Liver (tissue), 9 donors: Measurements from ENCODE around the gene GLB1L3. TPM values are rescaled to one million over a fixed set of nuclear protein-coding genes. Genes with fewer than 3 reads are reported as not detected.

Experiments used
- DNase-seq: peaks from one replicate; pipeline ENCODE4 v3.0.0-alpha.2; 2017; ENCODE audit warnings: low spot score
- H3K27ac ChIP-seq, 2 donors: one replicate each; pipeline ENCODE4 v1.7.0; 2013; ENCODE audit warnings: inconsistent platforms in 2 of 2, low read length in 2 of 2, control low read depth in 1 of 2, low read depth in 1 of 2, mild to moderate bottlenecking in 1 of 2
- H3K27me3 ChIP-seq, 4 donors: one replicate each; pipeline versions ENCODE4 v1.6.1 to v1.7.0; 2013; ENCODE audit warnings: low read length in 3 of 4, inconsistent platforms in 1 of 4, mild to moderate bottlenecking in 1 of 4, moderate library complexity in 1 of 4; ENCODE audit not compliant: control insufficient read depth in 4 of 4, insufficient read depth in 4 of 4
- H3K36me3 ChIP-seq, 4 donors: one replicate each; pipeline versions ENCODE4 v1.6.1 to v1.7.0; 2013; ENCODE audit warnings: low read length in 3 of 4, mild to moderate bottlenecking in 3 of 4, low read depth in 1 of 4, moderate library complexity in 1 of 4; ENCODE audit not compliant: control insufficient read depth in 4 of 4, insufficient read depth in 3 of 4
- H3K4me1 ChIP-seq, 4 donors: one replicate each; pipeline versions ENCODE4 v1.6.1 to v1.7.0; 2013; ENCODE audit warnings: low read length in 3 of 4, mild to moderate bottlenecking in 3 of 4, moderate library complexity in 1 of 4; ENCODE audit not compliant: control insufficient read depth in 4 of 4, insufficient read depth in 4 of 4
- H3K4me3 ChIP-seq, 3 donors: one replicate each; pipeline versions ENCODE4 v1.6.1 to v1.7.0; 2013; ENCODE audit warnings: low read length in 3 of 3, control low read depth in 1 of 3, low read depth in 1 of 3, mild to moderate bottlenecking in 1 of 3
- H3K9ac ChIP-seq, 2 donors: one replicate each; pipeline ENCODE4 v1.7.0; 2013; ENCODE audit warnings: low read length in 2 of 2, mild to moderate bottlenecking in 2 of 2, moderate library complexity in 2 of 2, control low read depth in 1 of 2, low read depth in 1 of 2
- H3K9me3 ChIP-seq, 4 donors: one replicate each; pipeline versions ENCODE4 v1.6.1 to v1.7.0; 2013; ENCODE audit warnings: low read length in 3 of 4; ENCODE audit not compliant: control insufficient read depth in 4 of 4
- EGR1 ChIP-seq, 2 donors: IDR thresholded peaks; 2 replicates each; pipeline ENCODE4 v1.6.1; 2016 to 2018; ENCODE audit warnings: antibody characterized with exemption in 2 of 2, low read depth in 2 of 2
- FOXA1 ChIP-seq: IDR thresholded peaks from 2 replicates; pipeline ENCODE4 v1.6.1; 2016; ENCODE audit warnings: antibody characterized with exemption
- GABPA ChIP-seq, 2 donors: IDR thresholded peaks in 1 of 2; conservative IDR thresholded peaks in 1 of 2; 2 replicates each; pipeline ENCODE4 v1.6.1; 2016; ENCODE audit warnings: antibody characterized with exemption in 2 of 2, mild to moderate bottlenecking in 1 of 2, moderate library complexity in 1 of 2
- HNF4A ChIP-seq, 2 donors: conservative IDR thresholded peaks; 2 replicates each; pipeline ENCODE4 v1.6.1; 2016; ENCODE audit warnings: antibody characterized with exemption in 2 of 2, mild to moderate bottlenecking in 2 of 2
- HNF4G ChIP-seq: IDR thresholded peaks from 2 replicates; pipeline ENCODE4 v1.6.1; 2016; ENCODE audit warnings: antibody characterized with exemption
- JUND ChIP-seq, 2 donors: IDR thresholded peaks; 2 replicates each; pipeline ENCODE4 v1.6.1; 2016; ENCODE audit warnings: antibody characterized with exemption in 2 of 2
- NR2F2 ChIP-seq: IDR thresholded peaks from 2 replicates; pipeline ENCODE4 v1.6.1; 2016; ENCODE audit warnings: antibody characterized with exemption
- RXRA ChIP-seq, 2 donors: IDR thresholded peaks; 2 replicates each; pipeline ENCODE4 v1.6.1; 2017 to 2018; ENCODE audit warnings: antibody characterized with exemption in 2 of 2, mild to moderate bottlenecking in 1 of 2
- TAF1 ChIP-seq: conservative IDR thresholded peaks from 2 replicates; pipeline ENCODE4 v1.6.1; 2016; ENCODE audit warnings: antibody characterized with exemption, mild to moderate bottlenecking
- WGBS: extraction: QIAGEN DNeasy Blood & Tissue Kit; methylation state at CpG from one replicate; pipeline ENCODE4 v1.1.7; 2013; 5-methylcytosine and 5-hydroxymethylcytosine counted together
- polyA plus RNA-seq, 2 donors: library from polyadenylated mRNA; stranded (reverse) in 1 of 2; unstranded in 1 of 2; fragments of 200-250 nt in 1 of 2; fragments of >200 nt in 1 of 2; fragmentation: Nextera tagmentation in 1 of 2; extraction: Ambion mirVana in 1 of 2; gene quantifications; one replicate each; pipeline versions ENCODE4 v1.2.1 to v1.2.3, GENCODE V29; 2013 to 2015
- total RNA-seq, 2 donors: library from RNA; depleted of rRNA; stranded (reverse); fragments of >200 nt; gene quantifications; one replicate each; pipeline ENCODE4 v1.2.3, GENCODE V29; 2014
- TF ChIP-seq, protein P1 (sequence below): fragments of 150-350 bp; IDR thresholded peaks from 2 replicates; pipeline ENCODE4 v1.5.1; 2017; ENCODE audit warnings: improper control_type of control experiment, low read depth, low read length; ENCODE audit not compliant: missing input control
- TF ChIP-seq, protein P2 (sequence below): IDR thresholded peaks from 2 replicates; pipeline ENCODE4 v1.6.1; 2016; ENCODE audit warnings: antibody characterized with exemption, mild to moderate bottlenecking
- donor health status: healthy.
- donor health status: healthy.
- donor health status: healthy.
- donor health status: healthy.
- donor health status: healthy.

The GLB1L3 gene
- total and polyA plus RNA-seq, 4 donors: 0.08 TPM; not detected in 3

GRCh38 chr11:134226806-134227325 is 49.3 kb upstream of the GLB1L3 start (continued):
- TF ChIP-seq, protein P1, sequence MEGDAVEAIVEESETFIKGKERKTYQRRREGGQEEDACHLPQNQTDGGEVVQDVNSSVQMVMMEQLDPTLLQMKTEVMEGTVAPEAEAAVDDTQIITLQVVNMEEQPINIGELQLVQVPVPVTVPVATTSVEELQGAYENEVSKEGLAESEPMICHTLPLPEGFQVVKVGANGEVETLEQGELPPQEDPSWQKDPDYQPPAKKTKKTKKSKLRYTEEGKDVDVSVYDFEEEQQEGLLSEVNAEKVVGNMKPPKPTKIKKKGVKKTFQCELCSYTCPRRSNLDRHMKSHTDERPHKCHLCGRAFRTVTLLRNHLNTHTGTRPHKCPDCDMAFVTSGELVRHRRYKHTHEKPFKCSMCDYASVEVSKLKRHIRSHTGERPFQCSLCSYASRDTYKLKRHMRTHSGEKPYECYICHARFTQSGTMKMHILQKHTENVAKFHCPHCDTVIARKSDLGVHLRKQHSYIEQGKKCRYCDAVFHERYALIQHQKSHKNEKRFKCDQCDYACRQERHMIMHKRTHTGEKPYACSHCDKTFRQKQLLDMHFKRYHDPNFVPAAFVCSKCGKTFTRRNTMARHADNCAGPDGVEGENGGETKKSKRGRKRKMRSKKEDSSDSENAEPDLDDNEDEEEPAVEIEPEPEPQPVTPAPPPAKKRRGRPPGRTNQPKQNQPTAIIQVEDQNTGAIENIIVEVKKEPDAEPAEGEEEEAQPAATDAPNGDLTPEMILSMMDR: no peak
- no peak for TF ChIP-seq FOXA1
- no peak for TF ChIP-seq EGR1 (IDR thresholded peaks at IDR 0.05; ENCODE audit: low read depth in 2 of 2)
- no peak for TF ChIP-seq GABPA (IDR thresholded peaks at IDR 0.05 in 1 of 2, conservative IDR thresholded peaks at IDR 0.05 in 1 of 2)

DNA sequence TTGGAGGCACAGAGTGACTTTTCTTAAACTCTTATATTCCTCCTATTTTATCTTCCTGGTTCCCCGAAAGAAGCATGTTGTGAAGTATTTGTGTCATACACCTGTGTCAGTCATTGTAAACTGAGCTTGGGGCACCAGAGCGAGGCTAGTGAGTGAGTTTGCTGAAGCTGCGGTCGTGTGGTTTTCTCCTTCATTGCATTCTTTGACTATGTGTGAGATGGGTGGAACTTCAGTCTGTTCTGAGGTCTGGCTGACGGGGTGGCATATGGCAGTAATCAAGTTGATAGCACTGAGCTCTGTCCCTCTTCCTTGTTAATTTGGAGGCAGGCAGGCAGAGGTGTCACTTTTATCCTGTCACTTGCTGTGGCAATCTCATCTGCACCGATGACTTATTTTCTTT is 47.6 kb upstream of the GLB1L3 start:
- Histone ChIP-seq H3K27ac (no peak overlapping the region), H3K4me3 (no peak overlapping the region), H3K36me3 (no peaks in the 10 kb centered on the region), H3K4me1 (peaks cover 15 to 48% (median 31%) of the 10 kb centered on the region in 4 donors), H3K27me3 (no peaks in the 10 kb centered on the region), H3K9me3 (no peaks in the 10 kb centered on the region), H3K9ac (no peak overlapping the region)
- 94% methylated on average over 6 of the region's 6 CpGs for WGBS
- no peak for TF ChIP-seq JUND (IDR thresholded peaks at IDR 0.05)
- no peak for DNase-seq

- H3K4me1 ChIP-seq: peaks cover 15 to 48% (median 31%) of the 10 kb centered on the region in 4 donors
- 89% methylated on average over 6 of the region's 6 CpGs for WGBS
- H3K9ac ChIP-seq: no peak overlapping the region
- H3K9me3 ChIP-seq: no peaks in the 10 kb centered on the region
- no peak for TF ChIP-seq JUND (IDR thresholded peaks at IDR 0.05)
- no peak for TF ChIP-seq HNF4A (conservative IDR thresholded peaks at IDR 0.05)
- no peak for TF ChIP-seq NR2F2
- TF ChIP-seq HNF4G: no peak
- TF ChIP-seq TAF1: no peak
- no peak overlapping the region for H3K27ac ChIP-seq
- no peaks in the 10 kb centered on the region for H3K36me3 ChIP-seq
- no peak for DNase-seq
- H3K27me3 ChIP-seq: no peaks in the 10 kb centered on the region
- no peak overlapping the region for H3K4me3 ChIP-seq
Observed at GRCh38 chr11:134229126-134229790, 46.9 kb upstream of the GLB1L3 start.

GRCh38 chr11:134230339-134230738 is 45.8 kb upstream of the GLB1L3 start:
- no peaks in the 10 kb centered on the region for H3K27me3 ChIP-seq
- H3K9ac ChIP-seq: no peak overlapping the region
- H3K4me3 ChIP-seq: no peak overlapping the region
- peaks cover 19 to 53% (median 35%) of the 10 kb centered on the region in 4 donors for H3K4me1 ChIP-seq
- H3K9me3 ChIP-seq: no peaks in the 10 kb centered on the region
- H3K36me3 ChIP-seq: no peaks in the 10 kb centered on the region
- 73% methylated on average over 4 of the region's 4 CpGs for WGBS
- no peak for DNase-seq
- H3K27ac ChIP-seq: no peak overlapping the region
- TF ChIP-seq, protein P1: no peak
- TF ChIP-seq GABPA (IDR thresholded peaks at IDR 0.05 in 1 of 2, conservative IDR thresholded peaks at IDR 0.05 in 1 of 2): no peak
- no peak for TF ChIP-seq TAF1
- no peak for TF ChIP-seq HNF4G
- TF ChIP-seq, protein P2, sequence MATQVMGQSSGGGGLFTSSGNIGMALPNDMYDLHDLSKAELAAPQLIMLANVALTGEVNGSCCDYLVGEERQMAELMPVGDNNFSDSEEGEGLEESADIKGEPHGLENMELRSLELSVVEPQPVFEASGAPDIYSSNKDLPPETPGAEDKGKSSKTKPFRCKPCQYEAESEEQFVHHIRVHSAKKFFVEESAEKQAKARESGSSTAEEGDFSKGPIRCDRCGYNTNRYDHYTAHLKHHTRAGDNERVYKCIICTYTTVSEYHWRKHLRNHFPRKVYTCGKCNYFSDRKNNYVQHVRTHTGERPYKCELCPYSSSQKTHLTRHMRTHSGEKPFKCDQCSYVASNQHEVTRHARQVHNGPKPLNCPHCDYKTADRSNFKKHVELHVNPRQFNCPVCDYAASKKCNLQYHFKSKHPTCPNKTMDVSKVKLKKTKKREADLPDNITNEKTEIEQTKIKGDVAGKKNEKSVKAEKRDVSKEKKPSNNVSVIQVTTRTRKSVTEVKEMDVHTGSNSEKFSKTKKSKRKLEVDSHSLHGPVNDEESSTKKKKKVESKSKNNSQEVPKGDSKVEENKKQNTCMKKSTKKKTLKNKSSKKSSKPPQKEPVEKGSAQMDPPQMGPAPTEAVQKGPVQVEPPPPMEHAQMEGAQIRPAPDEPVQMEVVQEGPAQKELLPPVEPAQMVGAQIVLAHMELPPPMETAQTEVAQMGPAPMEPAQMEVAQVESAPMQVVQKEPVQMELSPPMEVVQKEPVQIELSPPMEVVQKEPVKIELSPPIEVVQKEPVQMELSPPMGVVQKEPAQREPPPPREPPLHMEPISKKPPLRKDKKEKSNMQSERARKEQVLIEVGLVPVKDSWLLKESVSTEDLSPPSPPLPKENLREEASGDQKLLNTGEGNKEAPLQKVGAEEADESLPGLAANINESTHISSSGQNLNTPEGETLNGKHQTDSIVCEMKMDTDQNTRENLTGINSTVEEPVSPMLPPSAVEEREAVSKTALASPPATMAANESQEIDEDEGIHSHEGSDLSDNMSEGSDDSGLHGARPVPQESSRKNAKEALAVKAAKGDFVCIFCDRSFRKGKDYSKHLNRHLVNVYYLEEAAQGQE: no peak
- TF ChIP-seq FOXA1: no peak
- TF ChIP-seq JUND (IDR thresholded peaks at IDR 0.05): no peak
- no peak for TF ChIP-seq RXRA (IDR thresholded peaks at IDR 0.05)
